HepG2 (cell line): Measurements from ENCODE around the gene DIP2C. TPM values are rescaled to one million over a fixed set of nuclear protein-coding genes. Genes with fewer than 3 reads are reported as not detected.

Experiments
- ATAC-seq: fragments of 200-7000 bp; cut with Tn5 transposase; 3 replicates; pipeline ENCODE4 v1.9.1; 2020; ENCODE audit warnings: mild to moderate bottlenecking, moderate library complexity
- BruUV-seq: library from RNA; stranded (reverse); fragments of 400-500 nt; replicated peaks from 2 replicates; lab custom pipeline; 2021; lab: Mats Ljungman, UMichigan
- CTCF ChIA-PET: fragments of 300-600 bp; formaldehyde crosslinking; extraction: SDS; loops from one replicate; lab custom pipeline; 2021; ENCODE audit warnings: low total read pairs, inconsistent platforms, low intra/inter-chr PET ratio; lab: Yijun Ruan, JAX
- POLR2A ChIA-PET: fragments of 350-600 bp; sonication (Branson Sonifier 250); formaldehyde crosslinking; loops from one replicate; lab custom pipeline; 2020; ENCODE audit warnings: antibody characterized with exemption, inconsistent platforms; lab: Yijun Ruan, JAX
- DNase-seq: peaks from one replicate; pipeline ENCODE4 v3.0.0-alpha.2; 2015; ENCODE audit warnings: low spot score
- FAIRE-seq: peaks from 3 replicates; lab custom pipeline; 2011; peaks lifted over from hg19 to GRCh38; lab: Jason Lieb, UNC
- H2AFZ ChIP-seq: one replicate; pipeline ENCODE4 v1.6.1; 2011; ENCODE audit warnings: low read length, inconsistent platforms
- H3K27ac ChIP-seq: fragments of 300-600 bp; 3 replicates; pipeline ENCODE4 v1.8.0; 2011; ENCODE audit warnings: mixed run types, mild to moderate bottlenecking, mixed read lengths, low read length, inconsistent platforms; ENCODE audit not compliant: insufficient read depth; ENCODE audit errors: extremely low read length
- H3K27me3 ChIP-seq, 2 experiments: fragments of 200-600 bp in 1 of 2; 2 replicates in 1 of 2; 3 replicates in 1 of 2; pipeline versions ENCODE4 v1.6.0 to v1.8.0; 2011; ENCODE audit warnings: low read length in 2 of 2, mild to moderate bottlenecking in 2 of 2, moderate library complexity in 2 of 2, inconsistent platforms in 1 of 2; ENCODE audit not compliant: insufficient read depth in 2 of 2, control insufficient read depth in 1 of 2
- H3K36me3 ChIP-seq, 2 experiments: fragments of 200-600 bp in 1 of 2; replicated peaks in 1 of 2; 2 replicates in 1 of 2; 3 replicates in 1 of 2; pipeline versions ENCODE4 v1.5.1 to v1.8.0; 2011; ENCODE audit warnings: low read length in 2 of 2, inconsistent platforms in 1 of 2; ENCODE audit not compliant: insufficient read depth in 2 of 2, control insufficient read depth in 1 of 2
- H3K4me1 ChIP-seq: 2 replicates; pipeline ENCODE4 v1.5.1; 2012; ENCODE audit warnings: low read length, inconsistent platforms; ENCODE audit not compliant: insufficient read depth
- H3K4me2 ChIP-seq: 2 replicates; pipeline ENCODE4 v1.6.0; 2011; ENCODE audit warnings: low read depth, low read length, inconsistent platforms
- H3K4me3 ChIP-seq, 3 experiments: fragments of 200-600 bp in 1 of 3; sonication (generic), shearing (Covaris generic) in 1 of 3; replicated peaks in 1 of 3; 2 replicates each; pipeline ENCODE4 v1.5.1; 2011 to 2016; ENCODE audit warnings: low read length in 3 of 3, inconsistent platforms in 2 of 3, low read depth in 2 of 3, mild to moderate bottlenecking in 2 of 3, control low read depth in 1 of 3, mixed read lengths in 1 of 3; ENCODE audit not compliant: insufficient read depth in 1 of 3
- H3K79me2 ChIP-seq: one replicate; pipeline ENCODE4 v1.6.1; 2011; ENCODE audit warnings: low read length, inconsistent platforms; ENCODE audit not compliant: insufficient read depth
- H3K9ac ChIP-seq: 2 replicates; pipeline ENCODE4 v1.6.0; 2011; ENCODE audit warnings: mild to moderate bottlenecking, low read depth, low read length, inconsistent platforms; ENCODE audit not compliant: insufficient read depth
- H3K9me3 ChIP-seq: 2 replicates; pipeline ENCODE4 v1.5.1; 2012; ENCODE audit warnings: mild to moderate bottlenecking, low read length
- H4K20me1 ChIP-seq: 2 replicates; pipeline ENCODE4 v1.6.0; 2011; ENCODE audit warnings: inconsistent platforms, mild to moderate bottlenecking, low read length, moderate library complexity; ENCODE audit not compliant: insufficient read depth
- CREM ChIP-seq, 2 experiments: sonication (generic) in 1 of 2; formaldehyde crosslinking in 1 of 2; IDR thresholded peaks; 2 replicates each; pipeline versions ENCODE4 v1.4.0 to v1.6.1; 2016 to 2020; ENCODE audit warnings: antibody characterized with exemption in 1 of 2, mild to moderate bottlenecking in 1 of 2, missing genetic modification reagents in 1 of 2
- EZH2 ChIP-seq: conservative IDR thresholded peaks from 2 replicates; pipeline ENCODE4 v1.6.1; 2012; ENCODE audit warnings: mild to moderate bottlenecking, low read depth, low read length, moderate library complexity
- GLI4 ChIP-seq: sonication (generic); formaldehyde crosslinking; IDR thresholded peaks from 2 replicates; pipeline ENCODE4 v1.5.1; 2020; ENCODE audit warnings: missing genetic modification reagents, mild to moderate bottlenecking, moderate library complexity, borderline replicate concordance
- NBN ChIP-seq: fragments of 450-650 bp; conservative IDR thresholded peaks from 2 replicates; pipeline ENCODE4 v1.6.1; 2017
- RXRA ChIP-seq: sonication (generic); formaldehyde crosslinking; IDR thresholded peaks from 2 replicates; pipeline ENCODE4 v1.5.1; 2020; ENCODE audit warnings: missing genetic modification reagents
- SIX1 ChIP-seq: sonication (generic); formaldehyde crosslinking; IDR thresholded peaks from 2 replicates; pipeline ENCODE4 v1.4.0; 2020; ENCODE audit warnings: missing genetic modification reagents, borderline replicate concordance
- ZBTB7B ChIP-seq: sonication (generic); formaldehyde crosslinking; IDR thresholded peaks from 2 replicates; pipeline ENCODE4 v1.4.0; 2020; ENCODE audit warnings: missing genetic modification reagents
- ZNF354B ChIP-seq: sonication (generic); formaldehyde crosslinking; IDR thresholded peaks from 2 replicates; pipeline ENCODE4 v1.8.0; 2022; ENCODE audit warnings: mild to moderate bottlenecking, missing genetic modification reagents
- WGBS: methylation state at CpG from one replicate; pipeline ENCODE4 v1.1.6; 2017; ENCODE audit warnings: low lambda C conversion rate; 5-methylcytosine and 5-hydroxymethylcytosine counted together
- in situ Hi-C: cut with HindIII; loops from 2 replicates; pipeline ENCODE4 v1.10.0; 2017; ENCODE audit warnings: low pct_unique_long_range_greater_than_20kb; ENCODE audit not compliant: extremely low pct_ligation_motif_present
- intact Hi-C: fragments of 100-400 bp; cut with micrococcal nuclease; formaldehyde crosslinking; loops from one replicate; pipeline ENCODE4 v1.10.0; 2022; ENCODE audit not compliant: unreplicated experiment
- polyA plus RNA-seq, 8 experiments: library from polyadenylated mRNA; depleted of rRNA in 3 of 8; stranded (reverse) in 7 of 8; unstranded in 1 of 8; fragments of >200 nt; fragmentation: Illumina TruSeq in 4 of 8; extraction: Trizol in 4 of 8; gene quantifications; 2 replicates each; pipeline versions ENCODE4 v1.2.1 to v1.2.3, GENCODE V29; 2011 to 2016; ENCODE audit warnings: low read depth in 4 of 8, missing spikeins in 1 of 8, mixed read lengths in 1 of 8; ENCODE audit not compliant: insufficient read depth in 1 of 8
- total RNA-seq, 5 experiments: library from RNA; depleted of rRNA; stranded (reverse); fragments of >200 nt; fragmentation: Illumina TruSeq; extraction: Trizol; gene quantifications; 2 replicates each; pipeline ENCODE4 v1.2.3, GENCODE V29; 2016; ENCODE audit warnings: low read depth in 1 of 5
- TF ChIP-seq, protein P1 (sequence below): IDR thresholded peaks from 2 replicates; pipeline ENCODE4 v1.6.1; 2016
- TF ChIP-seq, protein P2 (sequence below): sonication (generic); formaldehyde crosslinking; IDR thresholded peaks from 2 replicates; pipeline ENCODE4 v1.9.0; 2021; ENCODE audit warnings: missing genetic modification reagents, mild to moderate bottlenecking, borderline replicate concordance

Gene DIP2C
- total and polyA plus RNA-seq, 2 of the 13 experiments (the other 11 are each of a cell fraction or from before 2014, with no cell fraction given), result 2.2 to 2.7 TPM

DNA sequence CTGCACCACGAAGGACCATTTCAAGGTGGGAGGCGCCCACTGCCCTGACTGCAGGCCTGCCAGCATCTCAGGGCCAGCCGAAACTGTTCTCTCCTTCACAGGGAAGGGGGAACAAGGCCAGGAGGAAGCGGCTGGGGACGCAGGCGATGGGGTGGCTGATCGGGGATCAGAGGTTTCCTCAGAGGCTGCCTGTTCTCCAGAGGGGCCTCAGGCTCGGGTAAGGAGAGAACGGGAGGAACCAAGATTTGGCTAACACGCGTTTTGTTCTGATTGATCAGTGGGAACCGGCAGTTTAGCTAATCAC, 87.9 kb downstream of the DIP2C start:
- no peak for ATAC-seq
- H3K9me3 ChIP-seq, result no peaks in the 10 kb centered on the region
- intact Hi-C loops (no loop called here), in situ Hi-C loops (no loop called here)
- no peak for FAIRE-seq
- no peak for DNase-seq
- no peaks in the 10 kb centered on the region for H3K27me3 ChIP-seq
- H4K20me1 ChIP-seq, result no peaks in the 10 kb centered on the region
- 83% methylated on average over 12 of the region's 12 CpGs for WGBS
- ChIA-PET CTCF (no interaction called here), POLR2A (no interaction called here)
- no peaks in the 10 kb centered on the region for H3K4me1 ChIP-seq
- H3K27ac ChIP-seq, result no peak overlapping the region
- no peaks in the 10 kb centered on the region for H3K79me2 ChIP-seq
- no peaks in the 10 kb centered on the region for H3K36me3 ChIP-seq
- no peak overlapping the region for H2AFZ ChIP-seq
- no TSS peak for BruUV-seq
- no peak overlapping the region for H3K9ac ChIP-seq
- TF ChIP-seq, protein P1, sequence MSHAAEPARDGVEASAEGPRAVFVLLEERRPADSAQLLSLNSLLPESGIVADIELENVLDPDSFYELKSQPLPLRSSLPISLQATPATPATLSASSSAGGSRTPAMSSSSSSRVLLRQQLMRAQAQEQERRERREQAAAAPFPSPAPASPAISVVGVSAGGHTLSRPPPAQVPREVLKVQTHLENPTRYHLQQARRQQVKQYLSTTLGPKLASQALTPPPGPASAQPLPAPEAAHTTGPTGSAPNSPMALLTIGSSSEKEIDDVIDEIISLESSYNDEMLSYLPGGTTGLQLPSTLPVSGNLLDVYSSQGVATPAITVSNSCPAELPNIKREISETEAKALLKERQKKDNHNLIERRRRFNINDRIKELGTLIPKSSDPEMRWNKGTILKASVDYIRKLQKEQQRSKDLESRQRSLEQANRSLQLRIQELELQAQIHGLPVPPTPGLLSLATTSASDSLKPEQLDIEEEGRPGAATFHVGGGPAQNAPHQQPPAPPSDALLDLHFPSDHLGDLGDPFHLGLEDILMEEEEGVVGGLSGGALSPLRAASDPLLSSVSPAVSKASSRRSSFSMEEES (CRISPR knock-in tag), result no peak
- no peak for TF ChIP-seq ZNF354B
- TF ChIP-seq ZBTB7B, result no peak
- TF ChIP-seq RXRA (CRISPR knock-in tag), result no peak
- TF ChIP-seq EZH2, result no peak
- TF ChIP-seq NBN, result no peak
- no peak for TF ChIP-seq GLI4 (CRISPR knock-in tag)
- TF ChIP-seq, protein P2, sequence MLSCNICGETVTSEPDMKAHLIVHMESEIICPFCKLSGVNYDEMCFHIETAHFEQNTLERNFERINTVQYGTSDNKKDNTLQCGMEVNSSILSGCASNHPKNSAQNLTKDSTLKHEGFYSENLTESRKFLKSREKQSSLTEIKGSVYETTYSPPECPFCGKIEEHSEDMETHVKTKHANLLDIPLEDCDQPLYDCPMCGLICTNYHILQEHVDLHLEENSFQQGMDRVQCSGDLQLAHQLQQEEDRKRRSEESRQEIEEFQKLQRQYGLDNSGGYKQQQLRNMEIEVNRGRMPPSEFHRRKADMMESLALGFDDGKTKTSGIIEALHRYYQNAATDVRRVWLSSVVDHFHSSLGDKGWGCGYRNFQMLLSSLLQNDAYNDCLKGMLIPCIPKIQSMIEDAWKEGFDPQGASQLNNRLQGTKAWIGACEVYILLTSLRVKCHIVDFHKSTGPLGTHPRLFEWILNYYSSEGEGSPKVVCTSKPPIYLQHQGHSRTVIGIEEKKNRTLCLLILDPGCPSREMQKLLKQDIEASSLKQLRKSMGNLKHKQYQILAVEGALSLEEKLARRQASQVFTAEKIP (CRISPR knock-in tag), result no peak
- no peak for TF ChIP-seq SIX1
- no peak for TF ChIP-seq CREM (IDR thresholded peaks at IDR 0.05)
- TF ChIP-seq CREM (CRISPR knock-in tag; IDR thresholded peaks at IDR 0.05), result no peak
- H3K4me2 ChIP-seq, result no peak overlapping the region
- no peak overlapping the region for H3K4me3 ChIP-seq
